Activated CD8-positive, alpha-beta T cell treated with anti-CD3 and anti-CD28 coated beads, Interleukin-2, amount 10 ng/mL, durations not matched to agents 7 days and 5 days (primary cell): ENCODE results near the gene EFCAB7. TPM values are rescaled to one million over a fixed set of nuclear protein-coding genes. Genes with fewer than 3 reads are reported as not detected.

Experiments used
- ATAC-seq: fragments of 150-1000 bp; cut with Tn5 transposase; one replicate; pipeline ENCODE4 v1.10.0; 2021; ENCODE audit warnings: moderate library complexity
- CTCF ChIA-PET: fragments of 350-600 bp; sonication (Branson Sonifier 250); formaldehyde crosslinking; loops from one replicate; lab custom pipeline; 2021; ENCODE audit warnings: antibody characterized with exemption; lab: Charles Lee
- POLR2A ChIA-PET: fragments of 350-600 bp; sonication (Branson Sonifier 250); formaldehyde crosslinking; loops from one replicate; lab custom pipeline; 2021; ENCODE audit warnings: antibody characterized with exemption; lab: Charles Lee
- DNase-seq: peaks from one replicate; pipeline ENCODE4 v3.0.0-alpha.2; 2020
- H3K27ac Mint-ChIP-seq: one replicate; pipeline ENCODE4 v1.8.0; 2021; ENCODE audit warnings: mild to moderate bottlenecking, mixed read lengths
- H3K27me3 Mint-ChIP-seq: one replicate; pipeline ENCODE4 v1.8.0; 2021; ENCODE audit warnings: low read depth, mixed read lengths
- H3K36me3 Mint-ChIP-seq: one replicate; pipeline ENCODE4 v1.8.0; 2021; ENCODE audit warnings: low read depth, mixed read lengths
- H3K4me1 Mint-ChIP-seq: one replicate; pipeline ENCODE4 v1.8.0; 2021; ENCODE audit warnings: low read depth, mixed read lengths
- H3K4me3 Mint-ChIP-seq: one replicate; pipeline ENCODE4 v1.8.0; 2021; ENCODE audit warnings: mild to moderate bottlenecking, mixed read lengths
- H3K9me3 Mint-ChIP-seq: one replicate; pipeline ENCODE4 v1.8.0; 2022; ENCODE audit warnings: mixed read lengths; ENCODE audit not compliant: insufficient read depth
- total RNA-seq, 2 experiments: library from RNA; stranded (reverse); gene quantifications; one replicate each; pipeline ENCODE4 v1.2.3, GENCODE V29; 2021

The EFCAB7 gene
- total RNA-seq, 2 experiments from 2014 or later = 7.7 to 9.5 TPM

DNA sequence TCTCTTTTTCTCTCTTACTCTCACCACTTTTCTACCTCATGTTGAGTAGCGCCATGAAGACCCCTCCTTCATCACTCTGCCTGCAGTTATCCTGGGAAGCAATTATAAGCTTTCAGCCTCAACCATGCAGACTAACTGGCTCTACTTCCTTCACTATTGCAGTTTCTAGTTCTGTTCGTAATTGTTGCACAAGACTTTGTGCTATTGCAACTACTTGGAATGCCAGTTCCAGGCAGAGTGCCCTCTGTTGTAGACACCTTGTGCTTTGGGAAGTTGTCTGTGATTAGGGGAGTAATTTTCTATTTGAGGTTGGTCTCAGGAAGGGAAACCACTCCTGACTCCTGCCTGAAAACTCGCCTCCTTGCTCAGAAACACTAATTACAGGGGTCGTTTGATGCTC is 89.2 kb downstream of the EFCAB7 start:
- no peak overlapping the region for H3K4me3 Mint-ChIP-seq
- H3K4me1 Mint-ChIP-seq = peaks cover 9% of the 10 kb centered on the region
- no peak for ATAC-seq
- H3K9me3 Mint-ChIP-seq = no peaks in the 10 kb centered on the region
- POLR2A ChIA-PET = no interaction called here
- H3K36me3 Mint-ChIP-seq = peaks cover 4% of the 10 kb centered on the region
- no peak overlapping the region for H3K27ac Mint-ChIP-seq
- CTCF ChIA-PET = interaction anchor here (0.7 to 2.1 kb wide), 2 partner anchors 11 to 79 kb away, joined by 3 to 8 read pairs; no protein-coding TSS in a partner anchor
- no peak for DNase-seq
- no peaks in the 10 kb centered on the region for H3K27me3 Mint-ChIP-seq

DNA sequence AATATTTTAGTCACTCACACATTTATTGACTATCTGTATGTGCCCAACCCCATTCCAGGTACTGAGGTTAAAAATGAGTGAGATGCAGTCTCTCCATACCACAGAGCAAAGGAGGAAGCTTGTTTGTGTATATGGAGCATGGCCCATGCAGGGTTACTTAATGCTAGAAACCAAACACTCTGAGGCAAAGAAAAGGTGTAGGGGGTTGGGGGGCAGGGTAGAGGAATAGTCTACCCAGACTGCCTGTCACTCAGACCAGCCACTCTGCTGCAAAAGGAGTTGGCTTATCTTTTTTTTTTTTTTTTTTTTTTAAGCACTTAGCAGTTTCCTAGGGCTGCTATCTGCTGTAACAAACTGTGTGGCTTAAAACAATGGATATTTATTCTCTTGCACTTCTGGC is 89.6 kb downstream of the EFCAB7 start:
- Mint-ChIP-seq H3K36me3 (peaks cover 4% of the 10 kb centered on the region), H3K27me3 (no peaks in the 10 kb centered on the region), H3K9me3 (no peaks in the 10 kb centered on the region), H3K27ac (no peak overlapping the region), H3K4me1 (peaks cover 11% of the 10 kb centered on the region), H3K4me3 (no peak overlapping the region)
- POLR2A ChIA-PET = no interaction called here
- CTCF ChIA-PET = interaction anchor here (2.1 kb wide), 1 partner anchor 79 kb away, joined by 8 read pairs; no protein-coding TSS in a partner anchor
- no peak for ATAC-seq
- DNase-seq = no peak

DNA sequence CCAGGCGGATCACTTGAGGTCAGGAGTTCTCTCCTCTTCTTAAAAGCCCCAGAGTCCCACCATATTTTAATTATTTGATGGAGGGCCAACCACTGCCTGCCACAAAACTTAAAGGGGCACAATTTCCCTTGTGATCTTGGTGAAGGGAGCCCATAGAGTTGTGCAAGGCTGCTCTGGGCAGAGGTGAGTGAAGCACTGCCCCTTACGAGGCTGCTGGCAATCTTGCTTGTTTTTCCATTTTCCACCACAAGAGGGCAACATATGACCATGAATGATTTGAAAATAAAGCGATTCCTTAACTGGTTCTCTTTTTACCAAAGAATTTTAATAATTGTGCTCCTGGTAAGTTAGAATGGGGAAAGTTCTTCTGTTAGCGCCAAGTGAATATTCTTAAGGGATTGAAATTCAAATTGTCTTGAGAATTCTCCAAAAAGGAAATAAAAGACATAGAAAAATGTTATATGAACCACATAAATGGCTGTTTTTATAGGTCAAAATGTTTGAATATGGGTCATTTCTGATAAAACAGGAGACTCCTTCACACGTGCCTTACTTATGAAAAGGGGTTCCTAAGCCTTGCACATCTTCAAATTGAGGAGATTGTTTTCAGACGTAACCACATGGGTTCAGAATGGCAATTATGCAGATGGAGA is 92.6 kb downstream of the EFCAB7 start:
- Mint-ChIP-seq H3K27me3 (no peaks in the 10 kb centered on the region), H3K27ac (no peak overlapping the region), H3K36me3 (peaks cover 2% of the 10 kb centered on the region), H3K4me1 (peaks cover 3% of the 10 kb centered on the region), H3K9me3 (no peaks in the 10 kb centered on the region), H3K4me3 (no peak overlapping the region)
- POLR2A ChIA-PET = no interaction called here
- ATAC-seq = peak; percentile 61
- peak; percentile 75 for DNase-seq
- CTCF ChIA-PET = interaction anchor here (1.0 to 1.8 kb wide), 6 partner anchors 10 to 630 kb away, joined by 3 to 24 read pairs (median 9); no protein-coding TSS in a partner anchor

DNA sequence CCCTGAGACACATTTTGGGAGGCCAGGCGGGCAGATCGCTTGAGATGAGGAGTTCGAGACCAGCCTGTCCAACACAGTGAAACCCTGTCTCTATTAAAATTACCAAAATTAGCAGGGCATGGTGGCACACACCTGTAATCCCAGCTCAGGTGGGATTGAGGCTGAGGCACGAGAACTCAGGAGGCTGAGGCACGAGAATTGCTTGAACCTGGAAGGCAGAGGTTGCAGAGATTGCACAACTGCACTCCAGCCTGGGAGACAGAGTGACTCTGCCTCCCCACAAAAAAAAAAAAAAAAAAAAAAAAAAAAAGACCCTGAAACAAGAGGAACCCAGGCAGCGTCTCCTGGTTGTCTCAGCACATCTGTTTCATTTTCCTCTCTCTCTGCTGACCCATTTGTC is 94.1 kb downstream of the EFCAB7 start:
- POLR2A ChIA-PET = no interaction called here

DNA sequence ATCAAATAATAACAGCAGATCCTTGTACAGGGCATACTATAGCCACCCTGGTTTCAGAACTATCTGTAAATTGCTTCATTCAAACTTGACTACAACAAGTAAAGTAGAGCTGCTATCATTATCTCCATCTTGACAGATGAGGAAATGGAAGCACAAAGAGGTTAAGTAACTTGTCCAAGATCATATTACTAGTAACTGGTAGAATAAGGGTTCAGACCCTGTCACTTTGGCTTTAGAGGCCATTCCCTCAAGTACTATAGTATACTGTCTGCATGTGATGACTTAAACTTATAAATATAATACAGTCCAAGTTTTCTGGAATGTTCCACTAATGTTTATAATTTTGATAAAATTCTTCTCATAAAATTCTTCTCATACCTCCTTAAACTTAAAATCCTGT is 94.7 kb downstream of the EFCAB7 start:
- H3K9me3 Mint-ChIP-seq = no peaks in the 10 kb centered on the region
- DNase-seq = no peak
- H3K4me1 Mint-ChIP-seq = peaks cover 3% of the 10 kb centered on the region
- no peak for ATAC-seq
- H3K36me3 Mint-ChIP-seq = peaks cover 2% of the 10 kb centered on the region
- H3K27ac Mint-ChIP-seq = no peak overlapping the region
- H3K27me3 Mint-ChIP-seq = no peaks in the 10 kb centered on the region
- H3K4me3 Mint-ChIP-seq = no peak overlapping the region
- ChIA-PET POLR2A (no interaction called here), CTCF (interaction anchor here (1.1 to 1.9 kb wide), 2 partner anchors 9 to 74 kb away, joined by 3 to 5 read pairs; no protein-coding TSS in a partner anchor)

More for the DNA sequence above, 94.1 kb downstream of the EFCAB7 start:
- no peaks in the 10 kb centered on the region for H3K27me3 Mint-ChIP-seq
- H3K4me3 Mint-ChIP-seq = no peak overlapping the region
- ATAC-seq (no peak), DNase-seq (no peak)
- CTCF ChIA-PET = interaction anchor here (1.3 to 1.8 kb wide), 4 partner anchors 74 to 628 kb away, joined by 4 to 24 read pairs (median 16); no protein-coding TSS in a partner anchor
- peaks cover 3% of the 10 kb centered on the region for H3K4me1 Mint-ChIP-seq
- H3K36me3 Mint-ChIP-seq = peaks cover 2% of the 10 kb centered on the region
- H3K9me3 Mint-ChIP-seq = no peaks in the 10 kb centered on the region
- no peak overlapping the region for H3K27ac Mint-ChIP-seq

DNA sequence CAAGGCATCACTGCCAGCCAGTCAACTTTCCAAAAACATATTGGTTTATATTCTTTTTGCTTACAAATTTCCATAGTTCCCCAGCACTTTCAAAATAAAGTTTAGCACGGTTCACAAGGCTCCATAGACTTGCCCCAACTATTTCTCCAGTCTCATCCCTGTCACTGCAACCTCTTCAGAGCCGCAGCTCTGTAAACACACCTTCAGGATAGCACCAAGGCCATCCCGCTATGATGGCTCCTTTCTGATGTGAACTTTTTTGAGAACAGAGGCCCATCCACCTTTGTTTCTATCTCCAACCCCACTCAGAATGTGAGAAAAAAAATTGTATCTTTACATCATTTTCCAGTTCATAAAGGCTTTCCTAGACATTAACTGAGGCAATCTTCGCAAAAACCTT is 96.2 kb downstream of the EFCAB7 start:
- ATAC-seq (no peak), DNase-seq (no peak)
- Mint-ChIP-seq H3K36me3 (no peaks in the 10 kb centered on the region), H3K4me3 (no peak overlapping the region), H3K9me3 (no peaks in the 10 kb centered on the region), H3K27me3 (no peaks in the 10 kb centered on the region), H3K27ac (no peak overlapping the region), H3K4me1 (peaks cover 3% of the 10 kb centered on the region)
- ChIA-PET CTCF (interaction anchor here (1.9 kb wide), 1 partner anchor 72 kb away, joined by 5 read pairs; no protein-coding TSS in a partner anchor), POLR2A (no interaction called here)

DNA sequence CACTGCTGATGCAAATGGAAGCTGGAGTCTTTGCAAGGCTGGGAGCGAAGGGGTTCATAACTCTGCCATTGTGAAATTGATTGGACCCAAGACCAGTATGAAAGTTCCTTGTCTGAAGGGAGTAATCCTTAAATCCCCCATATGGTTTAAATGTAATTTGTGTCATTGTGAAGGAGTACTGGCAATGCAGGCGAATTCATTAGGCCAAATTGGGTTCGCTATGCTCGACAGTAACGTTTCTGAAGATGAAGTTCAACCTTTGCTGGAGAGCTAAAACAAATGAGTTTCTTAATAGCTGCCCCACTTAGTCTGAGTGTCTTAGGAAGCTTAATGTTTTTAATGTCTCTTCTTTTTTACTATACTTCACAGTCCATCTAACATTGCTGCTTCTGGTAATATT is 97.3 kb downstream of the EFCAB7 start:
- H3K4me3 Mint-ChIP-seq = no peak overlapping the region
- no peaks in the 10 kb centered on the region for H3K9me3 Mint-ChIP-seq
- peaks cover 7% of the 10 kb centered on the region for H3K4me1 Mint-ChIP-seq
- H3K36me3 Mint-ChIP-seq = no peaks in the 10 kb centered on the region
- ChIA-PET POLR2A (no interaction called here), CTCF (interaction anchor here (1.2 kb wide), 1 partner anchor 71 kb away, joined by 3 read pairs; no protein-coding TSS in a partner anchor)
- no peak for DNase-seq
- H3K27me3 Mint-ChIP-seq = no peaks in the 10 kb centered on the region
- H3K27ac Mint-ChIP-seq = no peak overlapping the region
- no peak for ATAC-seq

DNA sequence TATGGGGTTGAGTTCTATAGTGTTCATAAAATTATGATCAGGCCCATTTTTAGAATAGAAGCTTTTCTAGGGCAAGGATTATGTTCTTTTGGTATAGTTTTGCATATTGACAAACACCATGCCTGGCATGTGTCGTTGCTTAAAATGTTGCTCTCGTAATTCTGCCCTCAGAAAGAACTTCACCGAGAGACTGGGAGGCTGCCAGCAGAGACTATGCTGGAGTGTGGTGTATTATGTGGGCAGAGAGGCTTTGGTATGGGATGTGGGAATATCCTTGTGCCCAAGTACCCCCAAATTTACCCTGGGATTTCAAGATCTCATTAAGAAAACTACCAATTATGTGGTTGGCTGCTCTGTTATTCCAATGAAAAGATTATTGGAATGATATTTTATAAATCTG is 97.8 kb downstream of the EFCAB7 start:
- CTCF ChIA-PET = interaction anchor here (1.2 kb wide), 1 partner anchor 71 kb away, joined by 3 read pairs; no protein-coding TSS in a partner anchor
- H3K27me3 Mint-ChIP-seq = no peaks in the 10 kb centered on the region
- POLR2A ChIA-PET = no interaction called here
- no peak overlapping the region for H3K4me3 Mint-ChIP-seq
- H3K4me1 Mint-ChIP-seq = peaks cover 10% of the 10 kb centered on the region
- no peaks in the 10 kb centered on the region for H3K9me3 Mint-ChIP-seq
- H3K36me3 Mint-ChIP-seq = no peaks in the 10 kb centered on the region
- no peak overlapping the region for H3K27ac Mint-ChIP-seq
- DNase-seq = no peak
- ATAC-seq = no peak

DNA sequence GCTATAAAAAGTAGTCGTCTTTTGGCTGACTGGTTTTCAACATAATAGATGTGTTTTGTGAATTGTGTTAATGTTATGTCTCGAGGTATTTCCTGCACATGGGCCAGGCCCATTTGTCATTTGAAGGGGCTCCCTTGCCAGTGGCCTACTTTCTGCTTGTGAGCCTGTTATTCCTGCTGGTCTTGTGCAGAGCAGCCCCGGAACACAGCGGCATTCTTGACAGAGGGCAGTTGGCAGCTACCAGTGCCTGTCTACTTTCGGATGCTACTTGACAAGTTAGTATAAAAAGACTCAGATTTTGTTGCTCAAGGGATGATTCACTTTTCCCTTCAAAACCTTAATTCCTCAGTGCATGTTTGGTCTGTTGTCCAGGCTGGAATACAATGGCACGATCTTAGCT is 98.4 kb downstream of the EFCAB7 start:
- Mint-ChIP-seq H3K4me3 (no peak overlapping the region), H3K36me3 (no peaks in the 10 kb centered on the region), H3K27me3 (no peaks in the 10 kb centered on the region), H3K27ac (no peak overlapping the region), H3K9me3 (no peaks in the 10 kb centered on the region), H3K4me1 (peaks cover 14% of the 10 kb centered on the region)
- ChIA-PET POLR2A (no interaction called here), CTCF (interaction anchor here (1.2 kb wide), 1 partner anchor 70 kb away, joined by 3 read pairs; no protein-coding TSS in a partner anchor)
- no peak for DNase-seq
- no peak for ATAC-seq

Other genes with a start within 250 kb of the EFCAB7 start
- gene FOXD3, start 201.0 kb upstream of the EFCAB7 start, total RNA-seq = not detected
- 10 to 100 TPM; 23.1 to 25.6 TPM for gene ALG6, start 155.9 kb upstream of the EFCAB7 start, total RNA-seq
- gene ITGB3BP, start 300 bp upstream of the EFCAB7 start, total RNA-seq = 10 to 100 TPM; 69.5 to 74.4 TPM
- 10 to 100 TPM; 60.1 to 65.9 TPM for gene PGM1, start 69.9 kb downstream of the EFCAB7 start, total RNA-seq